H1 (cell line): ENCODE measurements around the gene SLC6A20. TPM values are rescaled to one million over a fixed set of nuclear protein-coding genes. Genes with fewer than 3 reads are reported as not detected.

ENCODE experiments used
- CHD7 ChIP-seq: fragments of 300-600 bp; sonication (generic); IDR thresholded peaks from 2 replicates; pipeline ENCODE4 v1.7.1; 2012; ENCODE audit warnings: low read length, moderate library complexity, mild to moderate bottlenecking, inconsistent platforms; ENCODE audit not compliant: insufficient replicate concordance
- polyA plus RNA-seq, 7 experiments: library from polyadenylated mRNA; depleted of rRNA in 3 of 7; stranded (reverse) in 5 of 7; unstranded in 2 of 7; fragments of >200 nt in 5 of 7; fragments of 200-250 nt in 2 of 7; gene quantifications; 1 replicate in 5 of 7; 2 replicates in 1 of 7; 4 replicates in 1 of 7; pipeline versions ENCODE4 v1.2.1 to v1.2.3, GENCODE V29; 2011 to 2013; ENCODE audit warnings: missing spikeins in 2 of 7, mixed read lengths in 2 of 7
- total RNA-seq: library from RNA; stranded (reverse); fragmentation: NEBNext Ultra II Directional; extraction: Animal tissue kit (Norgen Biotek cat#: 25700); gene quantifications from 2 replicates; pipeline ENCODE4 v1.2.1, GENCODE V29; 2021

SLC6A20 gene
- total and polyA plus RNA-seq, 2 of the 8 experiments (the other 6 are each of a cell fraction or from before 2014, with no cell fraction given) = 0.05 TPM; not detected in 1

GRCh38 chr3:45730409-45731154 lies 65.8 kb downstream of the SLC6A20 start (continued):
- no peak for TF ChIP-seq CHD7
